OCI-LY1 (cell line): ENCODE results near the gene PIK3C2G.

Experiments used
- H2AFZ ChIP-seq: fragments of 200-600 bp; sonication (generic), shearing (Covaris generic); 2 replicates; pipeline ENCODE4 v1.6.0; 2014; ENCODE audit warnings: antibody characterized with exemption, mild to moderate bottlenecking, low read length
- H3F3A ChIP-seq: fragments of 200-600 bp; sonication (generic), shearing (Covaris generic); 2 replicates; pipeline ENCODE4 v1.6.0; 2014; ENCODE audit warnings: mild to moderate bottlenecking, antibody characterized with exemption, low read length, moderate library complexity; ENCODE audit not compliant: insufficient read depth
- H3K27ac ChIP-seq: fragments of 200-600 bp; sonication (generic); 2 replicates; pipeline ENCODE4 v1.5.1; 2014; ENCODE audit warnings: low read length, mixed run types, mild to moderate bottlenecking, low read depth; ENCODE audit not compliant: poor library complexity, severe bottlenecking
- H3K27me3 ChIP-seq: fragments of 200-600 bp; sonication (generic); 2 replicates; pipeline ENCODE4 v1.6.0; 2014; ENCODE audit warnings: antibody characterized with exemption, mild to moderate bottlenecking, low read length, moderate library complexity; ENCODE audit not compliant: insufficient read depth
- H3K36me3 ChIP-seq: fragments of 200-600 bp; sonication (generic); 2 replicates; pipeline ENCODE4 v1.6.1; 2014; ENCODE audit warnings: mild to moderate bottlenecking, antibody characterized with exemption, low read length, moderate library complexity, mixed read lengths; ENCODE audit not compliant: insufficient read depth
- H3K4me1 ChIP-seq: fragments of 200-600 bp; sonication (generic); 2 replicates; pipeline ENCODE4 v1.5.1; 2014; ENCODE audit warnings: mild to moderate bottlenecking, low read length, moderate library complexity; ENCODE audit not compliant: insufficient read depth, severe bottlenecking
- H3K4me2 ChIP-seq: fragments of 200-600 bp; sonication (generic), shearing (Covaris generic); 2 replicates; pipeline ENCODE4 v1.6.1; 2014; ENCODE audit warnings: low read length
- H3K4me3 ChIP-seq: fragments of 200-600 bp; sonication (generic); 2 replicates; pipeline ENCODE4 v1.5.1; 2014; ENCODE audit warnings: low read length, low read depth, mild to moderate bottlenecking, mixed read lengths; ENCODE audit not compliant: poor library complexity, severe bottlenecking
- H3K79me2 ChIP-seq: fragments of 200-600 bp; shearing (Covaris generic); 2 replicates; pipeline ENCODE4 v1.6.1; 2016; ENCODE audit warnings: mixed run types, low read length, mixed read lengths; ENCODE audit not compliant: insufficient read depth
- H3K9ac ChIP-seq: fragments of 200-600 bp; sonication (generic), shearing (Covaris generic); 2 replicates; pipeline ENCODE4 v1.6.1; 2014; ENCODE audit warnings: mild to moderate bottlenecking, low read length, mixed read lengths
- H3K9me2 ChIP-seq: fragments of 200-600 bp; sonication (generic), shearing (Covaris generic); 2 replicates; pipeline ENCODE4 v1.6.1; 2014; ENCODE audit warnings: low read depth, mild to moderate bottlenecking, low read length, mixed read lengths
- H3K9me3 ChIP-seq: fragments of 200-600 bp; shearing (Covaris generic); 2 replicates; pipeline ENCODE4 v1.6.1; 2014; ENCODE audit warnings: low read length, mixed read lengths
- H4K20me1 ChIP-seq: fragments of 200-600 bp; sonication (generic), shearing (Covaris generic); 2 replicates; pipeline ENCODE4 v1.6.0; 2016; ENCODE audit warnings: mild to moderate bottlenecking, low read length; ENCODE audit not compliant: insufficient read depth
- CTCF ChIP-seq: fragments of 200-600 bp; sonication (generic), shearing (Covaris generic); IDR thresholded peaks from 2 replicates; pipeline ENCODE4 v1.5.1; 2017; ENCODE audit warnings: mild to moderate bottlenecking, antibody characterized with exemption, low read length, moderate library complexity, mixed read lengths
- EZH2 ChIP-seq: fragments of 200-600 bp; sonication (generic), shearing (Covaris generic); IDR thresholded peaks from 2 replicates; pipeline ENCODE4 v1.8.0; 2017; ENCODE audit warnings: borderline replicate concordance, mixed run types, mild to moderate bottlenecking, antibody characterized with exemption, low read length, moderate library complexity, mixed read lengths

Gene PIK3C2G

GRCh38 chr12:18681818-18682217, 420.5 kb downstream of the PIK3C2G start:
- Histone ChIP-seq H4K20me1 (no peaks in the 10 kb centered on the region), H3K27ac (no peak overlapping the region), H2AFZ (no peak overlapping the region), H3K79me2 (no peaks in the 10 kb centered on the region), H3F3A (no peaks in the 10 kb centered on the region), H3K9ac (no peak overlapping the region), H3K4me2 (no peak overlapping the region), H3K27me3 (no peaks in the 10 kb centered on the region), H3K36me3 (no peaks in the 10 kb centered on the region), H3K9me2 (no peaks in the 10 kb centered on the region), H3K4me3 (no peak overlapping the region), H3K9me3 (no peaks in the 10 kb centered on the region), H3K4me1 (no peaks in the 10 kb centered on the region)
- TF ChIP-seq EZH2 = no peak
- no peak for TF ChIP-seq CTCF

- H3K27ac ChIP-seq = no peak overlapping the region
- H2AFZ ChIP-seq = no peak overlapping the region
- no peak overlapping the region for H3K9ac ChIP-seq
- no peaks in the 10 kb centered on the region for H3K79me2 ChIP-seq
- H3K4me3 ChIP-seq = no peak overlapping the region
- no peaks in the 10 kb centered on the region for H3K9me2 ChIP-seq
- H3K4me2 ChIP-seq = no peak overlapping the region
- no peaks in the 10 kb centered on the region for H3K4me1 ChIP-seq
- H3K9me3 ChIP-seq = no peaks in the 10 kb centered on the region
- H3K36me3 ChIP-seq = no peaks in the 10 kb centered on the region
- no peaks in the 10 kb centered on the region for H4K20me1 ChIP-seq
- TF ChIP-seq EZH2 = no peak
- TF ChIP-seq CTCF = no peak
- no peaks in the 10 kb centered on the region for H3K27me3 ChIP-seq
- no peaks in the 10 kb centered on the region for H3F3A ChIP-seq
Measured at GRCh38 chr12:18683327-18684013, 422.2 kb downstream of the PIK3C2G start.

- no peaks in the 10 kb centered on the region for H4K20me1 ChIP-seq
- H3K9me2 ChIP-seq = no peaks in the 10 kb centered on the region
- H3K27ac ChIP-seq = no peak overlapping the region
- H3K79me2 ChIP-seq = no peaks in the 10 kb centered on the region
- H3K4me3 ChIP-seq = no peak overlapping the region
- H3K36me3 ChIP-seq = no peaks in the 10 kb centered on the region
- no peaks in the 10 kb centered on the region for H3K9me3 ChIP-seq
- no peak overlapping the region for H3K9ac ChIP-seq
- H3K4me2 ChIP-seq = no peak overlapping the region
- no peaks in the 10 kb centered on the region for H3K4me1 ChIP-seq
- no peaks in the 10 kb centered on the region for H3F3A ChIP-seq
- H2AFZ ChIP-seq = no peak overlapping the region
- no peaks in the 10 kb centered on the region for H3K27me3 ChIP-seq
- TF ChIP-seq CTCF = no peak
- TF ChIP-seq EZH2 = no peak
Measured at GRCh38 chr12:18684430-18684829, 423.1 kb downstream of the PIK3C2G start.
